ENCODE data around the gene KRTAP12-4. TPM values are rescaled to one million over a fixed set of nuclear protein-coding genes. Genes with fewer than 3 reads are reported as not detected.

The KRTAP12-4 gene
- total RNA-seq, 1 experiment from 2014 or later, result not detected

GRCh38 chr21:44701541-44701940, 47.1 kb upstream of the KRTAP12-4 start:
- Histone ChIP-seq H3K4me3 (ENCODE audit: low read depth in 2 of 2, low read length in 2 of 2) (no peak overlapping the region), H3K27me3 (ENCODE audit: control insufficient read depth, insufficient read depth, low read length) (no peaks in the 10 kb centered on the region), H3K4me1 (ENCODE audit: control insufficient read depth, insufficient read depth, low read length) (no peaks in the 10 kb centered on the region), H3K36me3 (ENCODE audit: control insufficient read depth, insufficient read depth, low read length) (no peaks in the 10 kb centered on the region), H3K9me3 (ENCODE audit: control insufficient read depth, insufficient read depth, low read depth, low read length) (no peaks in the 10 kb centered on the region), H3K27ac (ENCODE audit: low read length) (no peak overlapping the region)
- no peak for TF ChIP-seq SIN3A (IDR thresholded peaks at IDR 0.05; ENCODE audit: borderline replicate concordance, insufficient read depth, low read depth, low read length)
- TF ChIP-seq TCF7L2 (IDR thresholded peaks at IDR 0.05; ENCODE audit: low read depth, low read length), result no peak
- TF ChIP-seq CTCF (IDR thresholded peaks at IDR 0.05), result no peak
- TF ChIP-seq POLR2AphosphoS5 (IDR thresholded peaks at IDR 0.05; ENCODE audit: low read depth, low read length), result no peak
- ATAC-seq, result no peak
- ChIA-PET POLR2A (no interaction called here), CTCF (no interaction called here)
- in situ Hi-C loops (cut with HindIII; ENCODE audit: low pct_unique_long_range_greater_than_20kb, low sequenced_read_pairs) (no loop called here), intact Hi-C loops (cut with micrococcal nuclease; ENCODE audit: unreplicated experiment) (no loop called here)
- DNase-seq (ENCODE audit: low read depth, low spot score), result no peak
- BruUV-seq (replicated peaks), result no TSS peak

- Histone ChIP-seq H3K27me3 (ENCODE audit: control insufficient read depth, insufficient read depth, low read length) (no peaks in the 10 kb centered on the region), H3K4me3 (ENCODE audit: low read depth in 2 of 2, low read length in 2 of 2) (no peak overlapping the region), H3K36me3 (ENCODE audit: control insufficient read depth, insufficient read depth, low read length) (no peaks in the 10 kb centered on the region), H3K27ac (ENCODE audit: low read length) (no peak overlapping the region), H3K4me1 (ENCODE audit: control insufficient read depth, insufficient read depth, low read length) (no peaks in the 10 kb centered on the region), H3K9me3 (ENCODE audit: control insufficient read depth, insufficient read depth, low read depth, low read length) (no peaks in the 10 kb centered on the region)
- no peak for ATAC-seq
- BruUV-seq (replicated peaks), result no TSS peak
- TF ChIP-seq POLR2AphosphoS5 (IDR thresholded peaks at IDR 0.05; ENCODE audit: low read depth, low read length), result no peak
- no peak for TF ChIP-seq CTCF (IDR thresholded peaks at IDR 0.05)
- no peak for TF ChIP-seq SIN3A (IDR thresholded peaks at IDR 0.05; ENCODE audit: borderline replicate concordance, insufficient read depth, low read depth, low read length)
- TF ChIP-seq REST (IDR thresholded peaks at IDR 0.05; ENCODE audit: insufficient read depth in 1 of 2, low read depth in 2 of 2, low read length in 1 of 2), result no peak
- TF ChIP-seq TCF7L2 (IDR thresholded peaks at IDR 0.05; ENCODE audit: low read depth, low read length), result no peak
- DNase-seq (ENCODE audit: low read depth, low spot score), result no peak
- ChIA-PET POLR2A (no interaction called here), CTCF (no interaction called here)
- intact Hi-C loops (cut with micrococcal nuclease; ENCODE audit: unreplicated experiment), result no loop called here
- in situ Hi-C loops (cut with HindIII; ENCODE audit: low pct_unique_long_range_greater_than_20kb, low sequenced_read_pairs), result no loop called here
These were observed 46.6 kb upstream of the KRTAP12-4 start for GRCh38 chr21:44701023-44701400.
